ENCODE data around the gene PPP2R1B. TPM values are rescaled to one million over a fixed set of nuclear protein-coding genes. Genes with fewer than 3 reads are reported as not detected.

Gene PPP2R1B
- total RNA-seq, 1 experiment from 2014 or later = 27.3 TPM

DNA sequence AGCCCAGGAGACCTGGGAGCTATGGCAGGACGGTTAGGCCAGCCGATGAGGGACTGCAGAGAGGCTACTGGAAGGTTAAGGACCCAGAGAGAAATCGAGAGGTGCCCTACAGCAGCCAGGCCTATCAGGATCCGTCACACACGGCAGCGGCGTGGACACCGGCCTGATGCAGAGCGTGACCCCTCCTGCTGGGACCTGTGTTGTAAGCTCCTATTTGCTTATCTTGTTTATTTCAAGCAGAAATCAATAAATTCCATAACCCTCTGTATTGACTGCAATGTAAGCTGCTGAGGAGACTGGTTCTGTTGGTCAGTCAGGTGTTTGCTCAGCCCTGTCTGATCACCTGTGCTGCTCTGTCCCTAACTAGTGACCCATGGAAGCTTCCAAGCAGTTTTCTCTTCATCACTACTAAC is 39.9 kb downstream of the PPP2R1B start:
- Mint-ChIP-seq H3K36me3 (ENCODE audit: insufficient read depth, unreplicated experiment) (peaks cover 45% of the 10 kb centered on the region), H3K9me3 (ENCODE audit: unreplicated experiment) (no peaks in the 10 kb centered on the region), H3K27ac (ENCODE audit: low read depth, unreplicated experiment) (no peak overlapping the region), H3K4me3 (ENCODE audit: unreplicated experiment) (no peak overlapping the region), H3K4me1 (ENCODE audit: insufficient read depth, unreplicated experiment) (no peaks in the 10 kb centered on the region), H3K27me3 (ENCODE audit: insufficient read depth, unreplicated experiment) (no peaks in the 10 kb centered on the region)
- CTCF ChIA-PET = interaction anchor here (0.5 to 0.7 kb wide), 5 partner anchors 16 to 140 kb away, joined by 3 to 6 read pairs (median 3); no protein-coding TSS in a partner anchor
- no peak for DNase-seq (ENCODE audit: unreplicated experiment)
- intact Hi-C loops (cut with micrococcal nuclease) = no loop called here
- POLR2A ChIA-PET = interaction anchor here (0.6 to 2.0 kb wide), 6 partner anchors 8 to 132 kb away, joined by 3 to 10 read pairs (median 3); no protein-coding TSS in a partner anchor
- no peak for TF ChIP-seq CTCF (IDR thresholded peaks at IDR 0.05; ENCODE audit: unreplicated experiment)
- no TSS peak for BruUV-seq (replicated peaks)

DNA sequence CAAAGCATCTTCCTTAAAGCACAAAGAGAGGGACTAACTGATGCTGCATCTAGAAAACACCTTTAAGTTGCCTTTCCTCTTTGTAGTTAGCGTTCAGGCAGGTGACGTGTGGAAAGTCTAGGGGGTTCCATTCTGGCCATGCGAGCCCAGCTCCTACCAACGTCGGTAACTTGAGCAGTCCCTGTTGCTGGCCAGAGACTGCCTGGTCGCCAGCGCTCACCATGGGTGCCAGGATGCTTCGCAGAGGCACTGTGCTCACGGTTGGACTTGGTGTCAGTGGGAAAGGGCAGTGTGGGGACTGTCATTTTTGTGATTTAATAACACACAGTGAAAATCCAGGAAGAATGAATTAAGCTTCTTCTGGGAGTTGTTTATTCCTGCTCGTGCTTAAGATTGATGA is 40.6 kb downstream of the PPP2R1B start:
- BruUV-seq (replicated peaks) = TSS peak; percentile 19
- DNase-seq (ENCODE audit: unreplicated experiment) = no peak
- H3K27me3 Mint-ChIP-seq (ENCODE audit: insufficient read depth, unreplicated experiment) = no peaks in the 10 kb centered on the region
- intact Hi-C loops (cut with micrococcal nuclease) = no loop called here
- H3K36me3 Mint-ChIP-seq (ENCODE audit: insufficient read depth, unreplicated experiment) = peaks cover 46% of the 10 kb centered on the region
- POLR2A ChIA-PET = interaction anchor here (0.6 to 2.0 kb wide), 4 partner anchors 9 to 131 kb away, joined by 3 to 10 read pairs (median 4); no protein-coding TSS in a partner anchor
- no peak overlapping the region for H3K4me3 Mint-ChIP-seq (ENCODE audit: unreplicated experiment)
- no peaks in the 10 kb centered on the region for H3K9me3 Mint-ChIP-seq (ENCODE audit: unreplicated experiment)
- TF ChIP-seq CTCF (IDR thresholded peaks at IDR 0.05; ENCODE audit: unreplicated experiment) = no peak
- H3K4me1 Mint-ChIP-seq (ENCODE audit: insufficient read depth, unreplicated experiment) = no peaks in the 10 kb centered on the region
- CTCF ChIA-PET = interaction anchor here (0.5 to 0.7 kb wide), 3 partner anchors 31 to 612 kb away, joined by 3 to 6 read pairs (median 4); no protein-coding TSS in a partner anchor
- H3K27ac Mint-ChIP-seq (ENCODE audit: low read depth, unreplicated experiment) = no peak overlapping the region

GRCh38 chr11:111724615-111725129 is 41.5 kb downstream of the PPP2R1B start:
- peaks cover 51% of the 10 kb centered on the region for H3K36me3 Mint-ChIP-seq (ENCODE audit: insufficient read depth, unreplicated experiment)
- no peaks in the 10 kb centered on the region for H3K27me3 Mint-ChIP-seq (ENCODE audit: insufficient read depth, unreplicated experiment)
- intact Hi-C loops (cut with micrococcal nuclease) = no loop called here
- H3K9me3 Mint-ChIP-seq (ENCODE audit: unreplicated experiment) = no peaks in the 10 kb centered on the region
- no peak for DNase-seq (ENCODE audit: unreplicated experiment)
- TF ChIP-seq CTCF (IDR thresholded peaks at IDR 0.05; ENCODE audit: unreplicated experiment) = no peak
- no TSS peak for BruUV-seq (replicated peaks)
- no peak overlapping the region for H3K27ac Mint-ChIP-seq (ENCODE audit: low read depth, unreplicated experiment)
- ChIA-PET CTCF (interaction anchor here (1.7 kb wide), 1 partner anchor 120 kb away, joined by 4 read pairs; no protein-coding TSS in a partner anchor), POLR2A (interaction anchor here (0.6 to 1.4 kb wide), 4 partner anchors 8 to 187 kb away, joined by 3 to 7 read pairs (median 4); no protein-coding TSS in a partner anchor)
- peaks cover 2% of the 10 kb centered on the region for H3K4me1 Mint-ChIP-seq (ENCODE audit: insufficient read depth, unreplicated experiment)
- no peak overlapping the region for H3K4me3 Mint-ChIP-seq (ENCODE audit: unreplicated experiment)

GRCh38 chr11:111723595-111723994 is 42.6 kb downstream of the PPP2R1B start:
- Mint-ChIP-seq H3K36me3 (ENCODE audit: insufficient read depth, unreplicated experiment) (peaks cover 54% of the 10 kb centered on the region), H3K4me1 (ENCODE audit: insufficient read depth, unreplicated experiment) (peaks cover 13% of the 10 kb centered on the region), H3K27me3 (ENCODE audit: insufficient read depth, unreplicated experiment) (no peaks in the 10 kb centered on the region), H3K9me3 (ENCODE audit: unreplicated experiment) (no peaks in the 10 kb centered on the region), H3K27ac (ENCODE audit: low read depth, unreplicated experiment) (no peak overlapping the region), H3K4me3 (ENCODE audit: unreplicated experiment) (no peak overlapping the region)
- CTCF ChIA-PET = interaction anchor here (1.7 kb wide), 1 partner anchor 119 kb away, joined by 4 read pairs; no protein-coding TSS in a partner anchor
- POLR2A ChIA-PET = interaction anchor here (0.9 to 1.4 kb wide), 3 partner anchors 9 to 12 kb away, joined by 3 to 7 read pairs (median 5); no protein-coding TSS in a partner anchor
- no peak for TF ChIP-seq CTCF (IDR thresholded peaks at IDR 0.05; ENCODE audit: unreplicated experiment)
- no peak for DNase-seq (ENCODE audit: unreplicated experiment)
- no TSS peak for BruUV-seq (replicated peaks)
- intact Hi-C loops (cut with micrococcal nuclease) = no loop called here

Data from MCF 10A (cell line).